HK-2 (cell line): ENCODE data around the gene NABP1.
A peak's percentile ranks its signal among the peaks of the same experiment; 100 is the strongest.

Experiments
- DNase-seq: peaks from one replicate; pipeline ENCODE4 v3.0.0-alpha.2; 2018; ENCODE audit not compliant: unreplicated experiment

Gene NABP1

GRCh38 chr2:191649519-191649918 is 28.4 kb upstream of the NABP1 start:
- DNase-seq: no peak

- no peak for DNase-seq
Observed at GRCh38 chr2:191650896-191651773, 26.8 kb upstream of the NABP1 start.

GRCh38 chr2:191653667-191654391 is 24.1 kb upstream of the NABP1 start:
- DNase-seq: no peak

- no peak for DNase-seq
Observed at GRCh38 chr2:191656391-191656790, 21.5 kb upstream of the NABP1 start.

GRCh38 chr2:191656792-191657191 is 21.1 kb upstream of the NABP1 start:
- no peak for DNase-seq

GRCh38 chr2:191657977-191658376 is 20.0 kb upstream of the NABP1 start:
- DNase-seq: no peak

GRCh38 chr2:191659198-191659597 is 18.7 kb upstream of the NABP1 start:
- no peak for DNase-seq

GRCh38 chr2:191660575-191660974 is 17.4 kb upstream of the NABP1 start:
- DNase-seq: no peak

- no peak for DNase-seq
Observed at GRCh38 chr2:191661097-191661924, 16.6 kb upstream of the NABP1 start.

GRCh38 chr2:191664823-191665677 is 12.9 kb upstream of the NABP1 start:
- DNase-seq: no peak

- no peak for DNase-seq
Observed at GRCh38 chr2:191666226-191666625, 11.7 kb upstream of the NABP1 start.

GRCh38 chr2:191666732-191667131 is 11.2 kb upstream of the NABP1 start:
- no peak for DNase-seq

GRCh38 chr2:191670076-191670475 is 7.9 kb upstream of the NABP1 start:
- no peak for DNase-seq

- no peak for DNase-seq
Observed at GRCh38 chr2:191670787-191671186, 7.1 kb upstream of the NABP1 start.

- DNase-seq: no peak
Observed at GRCh38 chr2:191675807-191676721, 1.9 kb upstream of the NABP1 start.

GRCh38 chr2:191676790-191677645 is 918 bp upstream of the NABP1 start:
- DNase-seq: no peak

GRCh38 chr2:191678437-191679100 is 633 bp downstream of the NABP1 start:
- peak; percentile 80 for DNase-seq

GRCh38 chr2:191679818-191680600 is 2.1 kb downstream of the NABP1 start:
- no peak for DNase-seq
